SU-DHL-6 (cell line): ENCODE data around the gene ARL10.

Experiments
- CTCF ChIP-seq: fragments of 200-600 bp; sonication (generic); IDR thresholded peaks from one replicate; pipeline ENCODE4 v1.5.1; 2017; ENCODE audit warnings: antibody characterized with exemption, mild to moderate bottlenecking, low read length, moderate library complexity; ENCODE audit not compliant: insufficient read depth, poor library complexity, severe bottlenecking
- EZH2phosphoT487 ChIP-seq: fragments of 200-600 bp; sonication (generic), shearing (Covaris generic); conservative IDR thresholded peaks from 2 replicates; pipeline ENCODE4 v1.6.1; 2018; ENCODE audit warnings: mild to moderate bottlenecking, antibody characterized with exemption, low read length, moderate library complexity, mixed read lengths

DNA sequence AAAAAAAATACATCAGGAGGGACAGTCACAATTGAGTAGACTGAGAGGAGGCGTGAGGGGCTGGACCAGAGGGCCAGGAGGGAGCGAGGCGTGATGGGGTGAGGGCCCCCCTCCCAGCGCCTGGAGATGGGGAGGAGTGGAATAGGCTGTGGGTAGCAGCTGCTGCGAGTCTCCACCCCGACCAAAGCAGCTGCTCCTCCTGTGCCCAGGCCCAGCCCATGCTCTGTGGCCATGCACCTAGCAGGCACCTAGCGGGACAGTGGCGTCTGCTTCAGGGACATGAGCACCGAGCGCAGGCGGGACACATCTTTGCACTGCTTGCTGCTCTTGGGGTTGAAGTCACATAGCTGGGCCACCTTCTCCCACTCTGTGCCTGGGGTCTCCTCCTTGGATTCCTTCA, 27.2 kb downstream of the ARL10 start:
- TF ChIP-seq CTCF, result no peak
- no peak for TF ChIP-seq EZH2phosphoT487
